A549 (cell line): Measurements from ENCODE around the gene IKZF4.

Source experiments
- BHLHE40 ChIP-seq: IDR thresholded peaks from 2 replicates; pipeline ENCODE4 v1.6.1; 2012; ENCODE audit warnings: low read depth, low read length, inconsistent platforms
- CHD2 ChIP-seq: fragments of 150-350 bp; IDR thresholded peaks from 2 replicates; pipeline ENCODE4 v1.6.1; 2014; ENCODE audit warnings: low read length; ENCODE audit not compliant: partially characterized antibody
- E2F6 ChIP-seq: IDR thresholded peaks from 2 replicates; pipeline ENCODE4 v1.6.1; 2012; ENCODE audit warnings: low read depth, borderline replicate concordance
- HOXB13 ChIP-seq: fragments of 250-450 bp; sonication (Bioruptor Pico); IDR thresholded peaks from 2 replicates; pipeline ENCODE4 v1.5.0; 2020; ENCODE audit warnings: low read depth, mild to moderate bottlenecking, moderate library complexity
- JUN ChIP-seq, 2 experiments: fragments of >200 bp; sonication (Bioruptor Twin); formaldehyde crosslinking; IDR thresholded peaks; 2 replicates in 1 of 2; 3 replicates in 1 of 2; pipeline ENCODE4 v1.6.1; 2016 to 2017
- MYC ChIP-seq: IDR thresholded peaks from 2 replicates; pipeline ENCODE4 v1.6.1; 2012; ENCODE audit warnings: mild to moderate bottlenecking, inconsistent platforms, low read length, improper control_type of control experiment, borderline replicate concordance
- SMC3 ChIP-seq: fragments of >200 bp; sonication (Bioruptor Twin); formaldehyde crosslinking; IDR thresholded peaks from 3 replicates; pipeline ENCODE4 v1.6.1; 2018; ENCODE audit warnings: inconsistent platforms
- ZFP36 ChIP-seq: fragments of 450-650 bp; IDR thresholded peaks from 2 replicates; pipeline ENCODE4 v1.6.1; 2014; ENCODE audit warnings: borderline replicate concordance; ENCODE audit not compliant: partially characterized antibody
- TF ChIP-seq, protein P1 (sequence below): fragments of >200 bp; sonication (Bioruptor Twin); formaldehyde crosslinking; IDR thresholded peaks from 3 replicates; pipeline ENCODE4 v1.5.1; 2016

DNA sequence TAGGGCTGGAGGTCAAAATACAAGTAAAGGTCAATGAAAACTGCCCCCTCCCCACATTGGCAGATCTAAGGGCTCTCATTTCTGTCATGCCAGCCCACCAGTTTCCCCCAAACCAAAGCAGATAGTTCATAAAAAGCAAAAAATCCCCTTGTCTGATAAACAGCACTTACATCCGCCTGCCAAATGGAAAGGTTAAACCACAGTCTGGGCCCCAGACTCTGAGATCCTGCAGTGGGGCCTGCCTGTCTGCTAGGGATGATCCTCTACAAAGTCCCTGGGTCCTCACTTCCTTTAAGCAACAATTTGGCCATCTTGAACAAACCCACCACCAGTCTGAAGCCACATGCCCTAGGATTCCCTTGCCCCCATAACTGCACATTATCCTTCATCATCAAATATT is 11.1 kb downstream of the IKZF4 start:
- TF ChIP-seq JUN (IDR thresholded peaks at IDR 0.05) = no peak
- no peak for TF ChIP-seq CHD2
- TF ChIP-seq, protein P1, sequence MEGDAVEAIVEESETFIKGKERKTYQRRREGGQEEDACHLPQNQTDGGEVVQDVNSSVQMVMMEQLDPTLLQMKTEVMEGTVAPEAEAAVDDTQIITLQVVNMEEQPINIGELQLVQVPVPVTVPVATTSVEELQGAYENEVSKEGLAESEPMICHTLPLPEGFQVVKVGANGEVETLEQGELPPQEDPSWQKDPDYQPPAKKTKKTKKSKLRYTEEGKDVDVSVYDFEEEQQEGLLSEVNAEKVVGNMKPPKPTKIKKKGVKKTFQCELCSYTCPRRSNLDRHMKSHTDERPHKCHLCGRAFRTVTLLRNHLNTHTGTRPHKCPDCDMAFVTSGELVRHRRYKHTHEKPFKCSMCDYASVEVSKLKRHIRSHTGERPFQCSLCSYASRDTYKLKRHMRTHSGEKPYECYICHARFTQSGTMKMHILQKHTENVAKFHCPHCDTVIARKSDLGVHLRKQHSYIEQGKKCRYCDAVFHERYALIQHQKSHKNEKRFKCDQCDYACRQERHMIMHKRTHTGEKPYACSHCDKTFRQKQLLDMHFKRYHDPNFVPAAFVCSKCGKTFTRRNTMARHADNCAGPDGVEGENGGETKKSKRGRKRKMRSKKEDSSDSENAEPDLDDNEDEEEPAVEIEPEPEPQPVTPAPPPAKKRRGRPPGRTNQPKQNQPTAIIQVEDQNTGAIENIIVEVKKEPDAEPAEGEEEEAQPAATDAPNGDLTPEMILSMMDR = no peak
- no peak for TF ChIP-seq BHLHE40
- TF ChIP-seq SMC3 = no peak
- no peak for TF ChIP-seq E2F6
- TF ChIP-seq HOXB13 (CRISPR knock-in tag) = no peak
- no peak for TF ChIP-seq MYC
- no peak for TF ChIP-seq ZFP36
